Measurements from ENCODE around the gene RNF31.

RNF31 gene

GRCh38 chr14:24184104-24184970 is 37.0 kb downstream of the RNF31 start:
- H3K4me3 ChIP-seq (ENCODE audit: low read depth, low read length): no peak overlapping the region
- ChIA-PET CTCF (interaction anchor here (0.7 to 7.5 kb wide), 4 partner anchors 23 to 149 kb away, joined by 3 to 60 read pairs (median 4); partner anchors contain the start of gene IRF9), POLR2A (interaction anchor here (0.6 kb wide), 1 partner anchor 14 kb away, joined by 3 read pairs; no protein-coding TSS in a partner anchor)
- DNase-seq (ENCODE audit: low read depth, low spot score): no peak
- no peak for TF ChIP-seq CTCF (IDR thresholded peaks at IDR 0.05; ENCODE audit: insufficient read depth, low read length, missing control alignments)

DNA sequence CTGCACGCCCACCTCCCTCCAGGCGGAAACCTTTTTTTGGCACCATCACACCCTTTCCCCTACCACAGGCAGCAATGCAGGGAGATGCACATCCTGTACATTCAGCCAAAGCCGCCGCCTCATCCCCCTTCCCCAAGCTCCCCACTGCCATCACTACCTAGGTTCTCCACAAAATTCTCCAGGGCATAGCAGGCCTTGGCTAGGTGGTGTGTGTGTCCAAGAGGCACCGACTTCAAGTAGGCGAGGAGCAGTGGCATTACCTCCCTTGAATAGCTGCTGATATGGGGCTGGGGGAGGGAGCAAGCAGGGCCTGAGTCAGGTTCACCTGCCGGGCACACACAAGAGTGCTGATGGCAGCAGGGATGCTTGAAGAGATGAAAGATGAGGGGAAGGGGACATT is 37.7 kb downstream of the RNF31 start:
- ChIA-PET CTCF (interaction anchor here (0.6 to 7.5 kb wide), 5 partner anchors 24 to 112 kb away, joined by 3 to 60 read pairs (median 3); partner anchors contain the start of genes EMC9 and IRF9), POLR2A (no interaction called here)
- no peak for TF ChIP-seq CTCF (IDR thresholded peaks at IDR 0.05; ENCODE audit: insufficient read depth, low read length, missing control alignments)
- no peak overlapping the region for H3K4me3 ChIP-seq (ENCODE audit: low read depth, low read length)
- DNase-seq (ENCODE audit: low read depth, low spot score): no peak

GRCh38 chr14:24185741-24186140 is 38.4 kb downstream of the RNF31 start:
- CTCF ChIA-PET: interaction anchor here (0.6 to 7.5 kb wide), 5 partner anchors 24 to 122 kb away, joined by 3 to 60 read pairs (median 4); partner anchors contain the start of genes CIDEB, EMC9 and IRF9
- no peak for DNase-seq (ENCODE audit: low read depth, low spot score)
- TF ChIP-seq CTCF (IDR thresholded peaks at IDR 0.05; ENCODE audit: insufficient read depth, low read length, missing control alignments): no peak
- H3K4me3 ChIP-seq (ENCODE audit: low read depth, low read length): no peak overlapping the region
- POLR2A ChIA-PET: interaction anchor here (1.0 kb wide), 1 partner anchor 8 kb away, joined by 3 read pairs; no protein-coding TSS in a partner anchor

- no peak for TF ChIP-seq CTCF (IDR thresholded peaks at IDR 0.05; ENCODE audit: insufficient read depth, low read length, missing control alignments)
- H3K4me3 ChIP-seq (ENCODE audit: low read depth, low read length): no peak overlapping the region
- DNase-seq (ENCODE audit: low read depth, low spot score): no peak
- CTCF ChIA-PET: interaction anchor here (5.0 to 7.5 kb wide), 2 partner anchors 26 to 111 kb away, joined by 20 to 60 read pairs; partner anchors contain the start of gene IRF9
- POLR2A ChIA-PET: interaction anchor here (1.0 to 2.4 kb wide), 2 partner anchors 10 to 40 kb away, joined by 3 to 10 read pairs; partner anchors contain the start of genes PSME2 and RNF31
Measured at GRCh38 chr14:24186831-24187538, 39.7 kb downstream of the RNF31 start.

DNA sequence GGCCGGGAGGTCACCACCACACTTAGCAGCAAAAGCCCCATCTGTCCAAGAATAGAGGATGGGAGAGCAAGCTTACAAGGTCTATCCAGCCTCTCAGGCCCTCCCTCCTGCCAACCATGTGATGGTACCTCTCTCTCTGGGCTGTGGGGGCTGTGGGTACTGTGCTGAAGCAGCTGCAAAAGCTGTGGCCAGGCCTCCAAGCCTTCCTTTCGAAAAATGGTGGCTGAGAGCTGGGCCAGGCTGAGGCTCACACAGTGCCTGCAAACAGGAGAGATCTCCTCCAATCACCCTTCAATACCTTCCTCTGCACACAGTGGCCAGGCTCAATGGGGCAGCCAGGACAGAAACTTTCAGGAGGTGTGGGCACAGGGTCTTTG is 40.2 kb downstream of the RNF31 start:
- no peak for TF ChIP-seq CTCF (IDR thresholded peaks at IDR 0.05; ENCODE audit: insufficient read depth, low read length, missing control alignments)
- peak overlapping the region; percentile 84 for H3K4me3 ChIP-seq (ENCODE audit: low read depth, low read length)
- POLR2A ChIA-PET: interaction anchor here (2.4 kb wide), 1 partner anchor 40 kb away, joined by 10 read pairs; the partner anchor contains the start of genes PSME2 and RNF31
- CTCF ChIA-PET: interaction anchor here (0.5 to 7.5 kb wide), 3 partner anchors 26 to 129 kb away, joined by 3 to 60 read pairs (median 20); partner anchors contain the start of gene IRF9
- no peak for DNase-seq (ENCODE audit: low read depth, low spot score)
